Endodermal cell (in vitro differentiated cells): ENCODE measurements around the gene HOXB3. TPM values are rescaled to one million over a fixed set of nuclear protein-coding genes. Genes with fewer than 3 reads are reported as not detected.

Experiments
- DNase-seq: peaks from one replicate; pipeline ENCODE4 v3.0.0-alpha.2; 2017
- H3K27ac ChIP-seq: 2 replicates; pipeline ENCODE4 v1.5.1; 2013; ENCODE audit warnings: mild to moderate bottlenecking, low read depth, low read length, moderate library complexity
- H3K27me3 ChIP-seq: 2 replicates; pipeline ENCODE4 v1.6.1; 2013; ENCODE audit warnings: mild to moderate bottlenecking, low read length, moderate library complexity; ENCODE audit not compliant: insufficient read depth, control insufficient read depth, poor library complexity, severe bottlenecking
- H3K36me3 ChIP-seq: 2 replicates; pipeline ENCODE4 v1.7.0; 2013; ENCODE audit warnings: mild to moderate bottlenecking, low read length, moderate library complexity; ENCODE audit not compliant: control insufficient read depth, insufficient read depth
- H3K4me1 ChIP-seq: one replicate; pipeline ENCODE4 v1.7.0; 2013; ENCODE audit warnings: low read length; ENCODE audit not compliant: control insufficient read depth, insufficient read depth
- H3K4me3 ChIP-seq: 2 replicates; pipeline ENCODE4 v1.5.1; 2013; ENCODE audit warnings: mild to moderate bottlenecking, low read length, moderate library complexity
- H3K9ac ChIP-seq: 2 replicates; pipeline ENCODE4 v1.6.1; 2013; ENCODE audit warnings: mild to moderate bottlenecking, low read length, moderate library complexity; ENCODE audit not compliant: poor library complexity, severe bottlenecking; ENCODE audit errors: extremely low read depth
- H3K9me3 ChIP-seq: 2 replicates; pipeline ENCODE4 v1.6.1; 2013; ENCODE audit warnings: mild to moderate bottlenecking, low read length, moderate library complexity; ENCODE audit not compliant: control insufficient read depth
- H3K27ac Mint-ChIP-seq: 2 replicates; pipeline ENCODE4 v1.8.0; 2020; ENCODE audit warnings: mixed read lengths
- H3K27me3 Mint-ChIP-seq: 2 replicates; pipeline ENCODE4 v1.8.0; 2021; ENCODE audit warnings: mild to moderate bottlenecking, mixed read lengths; ENCODE audit not compliant: insufficient read depth
- H3K36me3 Mint-ChIP-seq: 2 replicates; pipeline ENCODE4 v1.8.0; 2020; ENCODE audit warnings: low read depth, mixed read lengths
- H3K4me1 Mint-ChIP-seq: 2 replicates; pipeline ENCODE4 v1.8.0; 2020; ENCODE audit warnings: mixed read lengths
- H3K4me3 Mint-ChIP-seq: 2 replicates; pipeline ENCODE4 v1.8.0; 2020; ENCODE audit warnings: mild to moderate bottlenecking, moderate library complexity, mixed read lengths
- H3K9me3 Mint-ChIP-seq: 2 replicates; pipeline ENCODE4 v1.8.0; 2020; ENCODE audit warnings: mild to moderate bottlenecking, mixed read lengths
- WGBS, 2 experiments: methylation state at CpG; one replicate each; pipeline versions ENCODE4 v1.1.5 to v1.1.7; 2013; ENCODE audit warnings: missing lambda C conversion rate in 2 of 2, mixed read lengths in 1 of 2; ENCODE audit not compliant: insufficient coverage in 1 of 2, insufficient read length in 1 of 2; 5-methylcytosine and 5-hydroxymethylcytosine counted together
- total RNA-seq, 2 donors: library from RNA; stranded (reverse); fragmentation: NEBNext Ultra II Directional in 1 of 2; extraction: Animal tissue kit (Norgen Biotek cat#: 25700) in 1 of 2; gene quantifications; 2 replicates in 1 of 2; 3 replicates in 1 of 2; pipeline ENCODE4 v1.2.1, GENCODE V29; 2021
- TF ChIP-seq, protein P1 (sequence below): fragments of 200-600 bp; sonication (generic); conservative IDR thresholded peaks from 2 replicates; pipeline ENCODE4 v1.5.0; 2021; ENCODE audit warnings: antibody characterized with exemption, mild to moderate bottlenecking

HOXB3 gene
- total RNA-seq, 2 donors from 2014 or later, result not detected

- no peaks in the 10 kb centered on the region for H3K9me3 ChIP-seq
- H3K9ac ChIP-seq, result no peak overlapping the region
- TF ChIP-seq, protein P1, sequence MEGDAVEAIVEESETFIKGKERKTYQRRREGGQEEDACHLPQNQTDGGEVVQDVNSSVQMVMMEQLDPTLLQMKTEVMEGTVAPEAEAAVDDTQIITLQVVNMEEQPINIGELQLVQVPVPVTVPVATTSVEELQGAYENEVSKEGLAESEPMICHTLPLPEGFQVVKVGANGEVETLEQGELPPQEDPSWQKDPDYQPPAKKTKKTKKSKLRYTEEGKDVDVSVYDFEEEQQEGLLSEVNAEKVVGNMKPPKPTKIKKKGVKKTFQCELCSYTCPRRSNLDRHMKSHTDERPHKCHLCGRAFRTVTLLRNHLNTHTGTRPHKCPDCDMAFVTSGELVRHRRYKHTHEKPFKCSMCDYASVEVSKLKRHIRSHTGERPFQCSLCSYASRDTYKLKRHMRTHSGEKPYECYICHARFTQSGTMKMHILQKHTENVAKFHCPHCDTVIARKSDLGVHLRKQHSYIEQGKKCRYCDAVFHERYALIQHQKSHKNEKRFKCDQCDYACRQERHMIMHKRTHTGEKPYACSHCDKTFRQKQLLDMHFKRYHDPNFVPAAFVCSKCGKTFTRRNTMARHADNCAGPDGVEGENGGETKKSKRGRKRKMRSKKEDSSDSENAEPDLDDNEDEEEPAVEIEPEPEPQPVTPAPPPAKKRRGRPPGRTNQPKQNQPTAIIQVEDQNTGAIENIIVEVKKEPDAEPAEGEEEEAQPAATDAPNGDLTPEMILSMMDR, result no peak
- DNase-seq, result no peak
- H3K27me3 ChIP-seq, result peaks cover 99% of the 10 kb centered on the region
- peak overlapping the region; percentile 52 for H3K27ac ChIP-seq
- Mint-ChIP-seq H3K36me3 (no peaks in the 10 kb centered on the region), H3K27me3 (peaks cover 99% of the 10 kb centered on the region), H3K4me3 (no peak overlapping the region), H3K4me1 (peaks cover 16% of the 10 kb centered on the region), H3K27ac (no peak overlapping the region), H3K9me3 (no peaks in the 10 kb centered on the region)
- H3K4me1 ChIP-seq, result peaks cover 14% of the 10 kb centered on the region
- 11 to 29% methylated on average over 3 to 5 of the region's 5 CpGs for WGBS, 2 experiments
- H3K36me3 ChIP-seq, result no peaks in the 10 kb centered on the region
- H3K4me3 ChIP-seq, result no peak overlapping the region
Observed at GRCh38 chr17:48553190-48553547, 36.9 kb downstream of the HOXB3 start.

- Mint-ChIP-seq H3K4me3 (no peak overlapping the region), H3K9me3 (no peaks in the 10 kb centered on the region), H3K36me3 (no peaks in the 10 kb centered on the region), H3K4me1 (peaks cover 16% of the 10 kb centered on the region), H3K27ac (no peak overlapping the region), H3K27me3 (peaks cover 99% of the 10 kb centered on the region)
- Histone ChIP-seq H3K9me3 (no peaks in the 10 kb centered on the region), H3K4me1 (peaks cover 14% of the 10 kb centered on the region), H3K36me3 (no peaks in the 10 kb centered on the region), H3K4me3 (no peak overlapping the region), H3K27me3 (peaks cover 99% of the 10 kb centered on the region), H3K9ac (no peak overlapping the region), H3K27ac (peak overlapping the region; percentile 70)
- TF ChIP-seq, protein P1, result peak; percentile 14
- 0 to 4% methylated on average over 1 to 3 of the region's 11 CpGs for WGBS, 2 experiments
- peak; percentile 83 for DNase-seq
Observed at GRCh38 chr17:48552466-48553189, 37.4 kb downstream of the HOXB3 start.

DNA sequence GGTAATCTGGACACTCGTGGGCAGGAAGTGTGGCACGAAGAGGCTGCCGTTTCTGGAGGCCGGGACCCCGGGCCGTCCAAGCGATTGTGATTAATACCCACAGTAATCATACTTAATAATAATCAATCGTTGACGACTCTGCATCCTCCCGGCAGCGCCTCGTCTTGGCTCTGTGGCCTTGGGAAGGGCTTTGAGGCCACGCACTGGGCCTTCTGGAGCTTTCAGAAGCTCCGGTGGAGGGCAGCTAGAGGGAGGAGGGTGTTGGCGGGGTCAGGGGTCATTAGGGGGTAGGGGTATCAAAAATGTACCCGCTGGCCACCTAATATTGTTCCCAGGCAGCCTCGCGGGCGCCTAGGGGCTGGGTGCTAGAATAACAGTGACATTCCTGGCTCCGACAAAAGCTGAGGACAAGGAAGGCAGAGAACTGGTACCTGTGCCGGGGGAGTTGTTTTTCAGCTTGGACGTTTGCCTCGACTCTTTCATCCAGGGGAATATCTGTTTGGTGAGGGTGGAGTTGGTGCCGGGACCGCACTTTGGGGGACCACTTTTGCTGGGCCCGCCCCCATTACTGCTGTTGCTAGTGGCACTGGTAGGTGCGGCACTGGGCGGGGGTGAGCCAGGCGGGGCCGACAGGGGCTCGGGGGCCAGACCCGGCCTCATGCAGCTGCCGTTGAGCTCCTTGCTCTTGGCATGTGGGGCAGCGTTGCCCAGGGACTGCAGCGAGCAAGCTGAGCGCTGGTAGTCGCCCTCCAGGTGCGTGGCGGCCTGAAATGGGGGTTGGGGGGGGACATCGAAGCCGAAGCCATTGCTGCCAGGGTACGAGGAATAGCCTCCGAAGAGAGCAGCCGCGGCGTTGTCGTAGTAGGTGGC is 38.2 kb downstream of the HOXB3 start:
- Histone ChIP-seq H3K27me3 (peaks cover 99% of the 10 kb centered on the region), H3K4me1 (peaks cover 18% of the 10 kb centered on the region), H3K4me3 (no peak overlapping the region), H3K27ac (peak overlapping the region; percentile 70), H3K9me3 (no peaks in the 10 kb centered on the region), H3K36me3 (no peaks in the 10 kb centered on the region), H3K9ac (no peak overlapping the region)
- Mint-ChIP-seq H3K4me1 (peaks cover 16% of the 10 kb centered on the region), H3K4me3 (no peak overlapping the region), H3K36me3 (no peaks in the 10 kb centered on the region), H3K9me3 (no peaks in the 10 kb centered on the region), H3K27me3 (peaks cover 99% of the 10 kb centered on the region), H3K27ac (no peak overlapping the region)
- WGBS, 2 experiments, result 0 to 12% methylated on average over 4 to 47 of the region's 47 CpGs
- TF ChIP-seq, protein P1, result no peak
- peak; percentile 78 for DNase-seq
